ENCODE results near the gene TLE4. TPM values are rescaled to one million over a fixed set of nuclear protein-coding genes. Genes with fewer than 3 reads are reported as not detected.
A peak's percentile ranks its signal among the peaks of the same experiment; 100 is the strongest.

Gene TLE4
- total RNA-seq, 2 donors from 2014 or later = 17.9 to 54.7 TPM

DNA sequence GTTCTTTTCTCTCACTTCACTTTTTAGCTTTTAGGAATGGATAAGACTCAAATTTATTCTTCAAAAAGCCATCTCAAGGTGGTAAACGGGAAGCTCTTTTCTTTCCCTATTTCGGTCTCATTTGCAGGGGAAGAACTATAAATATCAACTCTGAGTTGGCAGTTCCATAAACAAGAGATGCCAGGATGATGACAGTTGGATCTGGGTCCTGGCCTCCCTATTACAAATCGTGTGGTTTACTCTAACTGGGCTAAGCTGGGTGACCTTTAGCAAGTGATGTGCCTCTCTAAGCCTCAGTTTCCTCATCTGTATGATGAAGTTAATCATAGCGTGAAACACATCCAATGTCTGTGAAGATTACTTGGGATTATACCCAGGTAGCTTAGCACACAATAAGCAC is 44.2 kb downstream of the TLE4 start:
- H3K36me3 ChIP-seq (replicated peaks in 1 of 2; ENCODE audit: insufficient read depth in 1 of 2, low read depth in 2 of 2) = no peaks in the 10 kb centered on the region
- no peaks in the 10 kb centered on the region for H3K9me3 ChIP-seq
- peaks cover 33% of the 10 kb centered on the region for H3K4me1 ChIP-seq
- no peak for ATAC-seq
- WGBS, 2 donors = 84 to 87% methylated on average over 4 of the region's 4 CpGs
- intact Hi-C loops (cut with DNase I) = no loop called here
- no peak for DNase-seq
- no peak for TF ChIP-seq POLR2A (IDR thresholded peaks at IDR 0.05)
- TF ChIP-seq, protein P1, sequence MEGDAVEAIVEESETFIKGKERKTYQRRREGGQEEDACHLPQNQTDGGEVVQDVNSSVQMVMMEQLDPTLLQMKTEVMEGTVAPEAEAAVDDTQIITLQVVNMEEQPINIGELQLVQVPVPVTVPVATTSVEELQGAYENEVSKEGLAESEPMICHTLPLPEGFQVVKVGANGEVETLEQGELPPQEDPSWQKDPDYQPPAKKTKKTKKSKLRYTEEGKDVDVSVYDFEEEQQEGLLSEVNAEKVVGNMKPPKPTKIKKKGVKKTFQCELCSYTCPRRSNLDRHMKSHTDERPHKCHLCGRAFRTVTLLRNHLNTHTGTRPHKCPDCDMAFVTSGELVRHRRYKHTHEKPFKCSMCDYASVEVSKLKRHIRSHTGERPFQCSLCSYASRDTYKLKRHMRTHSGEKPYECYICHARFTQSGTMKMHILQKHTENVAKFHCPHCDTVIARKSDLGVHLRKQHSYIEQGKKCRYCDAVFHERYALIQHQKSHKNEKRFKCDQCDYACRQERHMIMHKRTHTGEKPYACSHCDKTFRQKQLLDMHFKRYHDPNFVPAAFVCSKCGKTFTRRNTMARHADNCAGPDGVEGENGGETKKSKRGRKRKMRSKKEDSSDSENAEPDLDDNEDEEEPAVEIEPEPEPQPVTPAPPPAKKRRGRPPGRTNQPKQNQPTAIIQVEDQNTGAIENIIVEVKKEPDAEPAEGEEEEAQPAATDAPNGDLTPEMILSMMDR (IDR thresholded peaks at IDR 0.05) = no peak
- no peaks in the 10 kb centered on the region for H3K27me3 ChIP-seq
- H3K4me3 ChIP-seq = no peak overlapping the region
- no peak overlapping the region for H3K27ac ChIP-seq

DNA sequence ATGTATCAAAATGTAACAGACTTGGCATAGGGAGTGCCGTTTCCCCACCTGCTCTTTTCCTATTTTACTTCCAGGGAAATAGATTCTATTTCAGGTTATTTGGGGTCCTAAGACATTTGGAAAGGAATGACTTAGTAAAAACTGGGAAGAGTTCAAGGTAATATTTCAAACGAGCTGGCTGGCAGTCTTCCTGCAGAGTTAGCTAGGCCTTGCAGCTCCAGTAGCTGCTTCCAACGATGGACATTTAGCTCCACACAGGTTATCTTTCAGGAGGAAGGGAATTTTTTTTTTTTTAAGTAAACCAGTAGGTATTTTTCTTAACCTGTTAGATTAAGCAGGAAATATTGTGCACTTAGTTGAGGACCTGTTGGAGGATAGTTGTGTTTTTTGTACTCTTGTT is 45.2 kb downstream of the TLE4 start:
- Histone ChIP-seq H3K27me3 (no peaks in the 10 kb centered on the region), H3K9me3 (no peaks in the 10 kb centered on the region), H3K36me3 (replicated peaks in 1 of 2; ENCODE audit: insufficient read depth in 1 of 2, low read depth in 2 of 2) (no peaks in the 10 kb centered on the region), H3K27ac (peak overlapping the region in 1 of 4 donors; percentile 15), H3K4me1 (peaks cover 33% of the 10 kb centered on the region), H3K4me3 (no peak overlapping the region)
- DNase-seq (peak in 1 of 4 donors; percentile 8), ATAC-seq (no peak)
- WGBS, 2 donors = 36 to 44% methylated on average over 3 of the region's 3 CpGs
- intact Hi-C loops (cut with DNase I) = no loop called here
- TF ChIP-seq, protein P1 (IDR thresholded peaks at IDR 0.05) = no peak
- TF ChIP-seq POLR2A (IDR thresholded peaks at IDR 0.05) = no peak

DNA sequence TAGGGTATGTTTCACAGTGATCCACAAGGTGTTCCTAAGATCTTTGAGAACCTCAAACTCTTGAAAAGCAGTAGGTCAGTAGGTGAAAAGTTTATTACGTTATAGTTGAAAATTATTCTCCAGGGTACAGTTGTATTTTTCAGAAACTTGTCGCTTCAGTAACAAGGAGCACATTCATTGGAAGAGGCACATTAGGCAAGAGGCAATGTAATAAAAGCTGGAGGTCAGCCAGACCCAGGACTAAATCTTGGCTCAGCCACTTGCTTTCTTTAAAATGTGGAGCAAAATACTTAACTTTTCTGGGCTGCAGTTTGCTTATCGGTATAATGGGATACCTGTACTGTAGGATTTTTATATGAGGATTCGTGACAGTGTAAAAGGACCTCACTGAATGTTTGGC is 45.6 kb downstream of the TLE4 start:
- intact Hi-C loops (cut with DNase I) = no loop called here
- Histone ChIP-seq H3K4me3 (no peak overlapping the region), H3K27me3 (no peaks in the 10 kb centered on the region), H3K9me3 (no peaks in the 10 kb centered on the region), H3K4me1 (peaks cover 33% of the 10 kb centered on the region), H3K36me3 (replicated peaks in 1 of 2; ENCODE audit: insufficient read depth in 1 of 2, low read depth in 2 of 2) (no peaks in the 10 kb centered on the region), H3K27ac (peak overlapping the region in 1 of 4 donors; percentile 15)
- ATAC-seq (no peak), DNase-seq (peak; percentile 24 to 55 (median 44))
- TF ChIP-seq, protein P1 (IDR thresholded peaks at IDR 0.05) = no peak
- TF ChIP-seq POLR2A (IDR thresholded peaks at IDR 0.05) = no peak
- WGBS, 2 donors = 61 to 62% methylated on average over 4 of the region's 4 CpGs

DNA sequence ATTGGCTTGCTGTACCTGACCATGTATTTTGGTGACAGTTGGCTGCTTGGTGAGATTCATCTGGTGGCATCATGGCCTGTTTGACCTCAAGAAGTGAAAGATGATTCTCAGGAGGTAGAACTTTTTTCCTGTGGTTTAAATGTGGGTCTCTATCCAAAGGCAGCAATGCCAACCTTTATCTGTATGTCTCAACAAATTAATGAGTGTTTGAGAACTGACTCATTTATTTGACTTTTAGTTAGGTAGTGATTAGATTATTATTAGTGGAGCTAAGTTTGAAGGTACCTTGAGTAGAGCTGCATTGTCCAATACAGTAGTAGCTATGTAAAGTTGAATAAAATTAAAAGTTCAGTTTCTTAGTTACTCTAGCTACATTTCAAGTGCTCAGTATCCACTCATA is 48.2 kb downstream of the TLE4 start:
- DNase-seq (no peak), ATAC-seq (no peak)
- Histone ChIP-seq H3K9me3 (no peaks in the 10 kb centered on the region), H3K27ac (no peak overlapping the region), H3K36me3 (replicated peaks in 1 of 2; ENCODE audit: insufficient read depth in 1 of 2, low read depth in 2 of 2) (no peaks in the 10 kb centered on the region), H3K27me3 (no peaks in the 10 kb centered on the region), H3K4me3 (no peak overlapping the region), H3K4me1 (peaks cover 37% of the 10 kb centered on the region)
- TF ChIP-seq, protein P1 (IDR thresholded peaks at IDR 0.05) = no peak
- no peak for TF ChIP-seq POLR2A (IDR thresholded peaks at IDR 0.05)
- intact Hi-C loops (cut with DNase I) = no loop called here

DNA sequence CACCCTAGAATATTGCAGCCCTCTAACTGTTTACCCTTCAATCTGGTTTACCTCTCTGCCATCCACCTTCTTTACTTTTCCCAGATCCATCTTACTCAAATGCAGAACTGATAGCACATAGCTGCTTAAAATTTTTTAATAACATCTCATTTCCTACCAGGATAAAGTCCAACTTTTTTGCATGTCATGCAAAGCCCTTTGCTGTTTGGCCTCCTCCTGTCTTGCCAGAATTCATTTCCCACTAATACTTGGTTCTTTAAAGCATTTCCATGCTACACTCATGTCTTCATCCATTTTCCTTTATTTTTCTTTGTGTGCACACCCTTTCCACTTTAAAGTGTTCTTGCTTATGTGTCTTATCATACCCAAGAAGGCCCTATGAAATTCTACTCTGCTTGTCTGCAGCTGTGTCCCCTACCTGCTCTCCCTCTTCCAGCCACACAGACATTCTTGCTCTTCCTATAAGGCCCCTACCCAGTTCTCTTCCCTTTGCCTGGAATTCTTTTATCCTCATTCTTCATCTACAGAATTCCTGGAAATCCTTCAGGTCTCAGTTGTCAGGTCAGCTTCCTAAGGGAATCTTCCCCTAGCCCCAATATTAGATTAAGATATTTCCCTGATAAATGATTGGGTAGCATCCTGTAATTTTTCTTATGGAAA is 50.3 kb downstream of the TLE4 start:
- DNase-seq (no peak), ATAC-seq (no peak)
- no peaks in the 10 kb centered on the region for H3K27me3 ChIP-seq
- intact Hi-C loops (cut with DNase I) = no loop called here
- H3K4me3 ChIP-seq = no peak overlapping the region
- no peaks in the 10 kb centered on the region for H3K9me3 ChIP-seq
- no peak for TF ChIP-seq POLR2A (IDR thresholded peaks at IDR 0.05)
- TF ChIP-seq, protein P1 (IDR thresholded peaks at IDR 0.05) = no peak
- no peaks in the 10 kb centered on the region for H3K36me3 ChIP-seq (replicated peaks in 1 of 2; ENCODE audit: insufficient read depth in 1 of 2, low read depth in 2 of 2)
- H3K27ac ChIP-seq = no peak overlapping the region
- peaks cover 25% of the 10 kb centered on the region for H3K4me1 ChIP-seq
